ENCODE data around the gene PRKCI.

PRKCI gene

GRCh38 chr3:170256597-170256996 is 34.4 kb downstream of the PRKCI start:
- peak overlapping the region; percentile 85 for H3K27ac ChIP-seq (ENCODE audit: low read length)

GRCh38 chr3:170257145-170257544 is 34.9 kb downstream of the PRKCI start:
- Histone ChIP-seq H3K9ac (ENCODE audit: low read length) (peak overlapping the region; percentile 61), H3K4me1 (ENCODE audit: low read length) (peaks cover 26% of the 10 kb centered on the region), H3K9me2 (replicated peaks; ENCODE audit: insufficient read depth, low read length) (no peaks in the 10 kb centered on the region), H3F3A (ENCODE audit: insufficient read depth, low read length) (peaks cover 35% of the 10 kb centered on the region), H3K9me3 (replicated peaks; ENCODE audit: insufficient read depth, low read length) (no peaks in the 10 kb centered on the region), H3K4me2 (ENCODE audit: low read depth, low read length) (peak overlapping the region; percentile 77; the same call in 1 of the 2 replicates), H3K36me3 (replicated peaks; ENCODE audit: insufficient read depth, low read length) (no peaks in the 10 kb centered on the region), H2AFZ (ENCODE audit: low read length) (no peak overlapping the region), H3K79me2 (ENCODE audit: low read length) (peaks cover 10% of the 10 kb centered on the region; the same call in 1 of the 2 replicates), H3K27me3 (replicated peaks; ENCODE audit: insufficient read depth, low read length) (no peaks in the 10 kb centered on the region), H3K4me3 (ENCODE audit: low read length) (no peak overlapping the region), H3K27ac (ENCODE audit: low read length) (peak overlapping the region; percentile 85), H4K20me1 (ENCODE audit: insufficient read depth, low read length) (no peaks in the 10 kb centered on the region)
- peak; percentile 96 for DNase-seq
- TF ChIP-seq CTCF (IDR thresholded peaks at IDR 0.05; ENCODE audit: low read length) (no peak), EZH2 (optimal IDR thresholded peaks at IDR 0.05; ENCODE audit: low read depth, low read length) (no peak), EZH2phosphoT487 (IDR thresholded peaks at IDR 0.05; ENCODE audit: low read length) (no peak)

More at GRCh38 chr3:170256597-170256996, 34.4 kb downstream of the PRKCI start:
- peaks cover 35% of the 10 kb centered on the region for H3F3A ChIP-seq (ENCODE audit: insufficient read depth, low read length)
- H3K27me3 ChIP-seq (replicated peaks; ENCODE audit: insufficient read depth, low read length): no peaks in the 10 kb centered on the region
- no peaks in the 10 kb centered on the region for H3K9me2 ChIP-seq (replicated peaks; ENCODE audit: insufficient read depth, low read length)
- H3K4me2 ChIP-seq (ENCODE audit: low read depth, low read length): peak overlapping the region; percentile 32; the same call in 1 of the 2 replicates
- no peaks in the 10 kb centered on the region for H3K9me3 ChIP-seq (replicated peaks; ENCODE audit: insufficient read depth, low read length)
- DNase-seq: peak; percentile 12
- peaks cover 26% of the 10 kb centered on the region for H3K4me1 ChIP-seq (ENCODE audit: low read length)
- H3K4me3 ChIP-seq (ENCODE audit: low read length): no peak overlapping the region
- H2AFZ ChIP-seq (ENCODE audit: low read length): no peak overlapping the region
- no peaks in the 10 kb centered on the region for H3K36me3 ChIP-seq (replicated peaks; ENCODE audit: insufficient read depth, low read length)
- peak overlapping the region; percentile 11; the same call in 1 of the 2 replicates for H3K9ac ChIP-seq (ENCODE audit: low read length)
- H4K20me1 ChIP-seq (ENCODE audit: insufficient read depth, low read length): no peaks in the 10 kb centered on the region
- TF ChIP-seq EZH2phosphoT487 (IDR thresholded peaks at IDR 0.05; ENCODE audit: low read length): no peak
- peaks cover 10% of the 10 kb centered on the region; the same call in 1 of the 2 replicates for H3K79me2 ChIP-seq (ENCODE audit: low read length)

- DNase-seq: peak; percentile 31
- no peaks in the 10 kb centered on the region for H3K27me3 ChIP-seq (replicated peaks; ENCODE audit: insufficient read depth, low read length)
- H3K79me2 ChIP-seq (ENCODE audit: low read length): peaks cover 10% of the 10 kb centered on the region; the same call in 1 of the 2 replicates
- peak overlapping the region; percentile 77 for H3K4me2 ChIP-seq (ENCODE audit: low read depth, low read length)
- H3K36me3 ChIP-seq (replicated peaks; ENCODE audit: insufficient read depth, low read length): no peaks in the 10 kb centered on the region
- H3K4me1 ChIP-seq (ENCODE audit: low read length): peaks cover 26% of the 10 kb centered on the region
- H2AFZ ChIP-seq (ENCODE audit: low read length): no peak overlapping the region
- TF ChIP-seq EZH2 (optimal IDR thresholded peaks at IDR 0.05; ENCODE audit: low read depth, low read length) (no peak), CTCF (IDR thresholded peaks at IDR 0.05; ENCODE audit: low read length) (no peak), EZH2phosphoT487 (IDR thresholded peaks at IDR 0.05; ENCODE audit: low read length) (no peak)
- H3K9me3 ChIP-seq (replicated peaks; ENCODE audit: insufficient read depth, low read length): no peaks in the 10 kb centered on the region
- peak overlapping the region; percentile 41 for H3K4me3 ChIP-seq (ENCODE audit: low read length)
- peaks cover 35% of the 10 kb centered on the region for H3F3A ChIP-seq (ENCODE audit: insufficient read depth, low read length)
- H3K9ac ChIP-seq (ENCODE audit: low read length): peak overlapping the region; percentile 61
- no peaks in the 10 kb centered on the region for H3K9me2 ChIP-seq (replicated peaks; ENCODE audit: insufficient read depth, low read length)
- peak overlapping the region; percentile 85 for H3K27ac ChIP-seq (ENCODE audit: low read length)
- no peaks in the 10 kb centered on the region for H4K20me1 ChIP-seq (ENCODE audit: insufficient read depth, low read length)
Observed at GRCh38 chr3:170258105-170258487, 35.9 kb downstream of the PRKCI start.

- H3K36me3 ChIP-seq (replicated peaks; ENCODE audit: insufficient read depth, low read length): no peaks in the 10 kb centered on the region
- no peaks in the 10 kb centered on the region for H3K9me2 ChIP-seq (replicated peaks; ENCODE audit: insufficient read depth, low read length)
- H3K9me3 ChIP-seq (replicated peaks; ENCODE audit: insufficient read depth, low read length): no peaks in the 10 kb centered on the region
- H4K20me1 ChIP-seq (ENCODE audit: insufficient read depth, low read length): no peaks in the 10 kb centered on the region
- peaks cover 26% of the 10 kb centered on the region for H3K4me1 ChIP-seq (ENCODE audit: low read length)
- H3K9ac ChIP-seq (ENCODE audit: low read length): no peak overlapping the region
- H3K4me3 ChIP-seq (ENCODE audit: low read length): no peak overlapping the region
- H2AFZ ChIP-seq (ENCODE audit: low read length): no peak overlapping the region
- H3F3A ChIP-seq (ENCODE audit: insufficient read depth, low read length): peaks cover 35% of the 10 kb centered on the region
- no peaks in the 10 kb centered on the region for H3K27me3 ChIP-seq (replicated peaks; ENCODE audit: insufficient read depth, low read length)
- peaks cover 10% of the 10 kb centered on the region; the same call in 1 of the 2 replicates for H3K79me2 ChIP-seq (ENCODE audit: low read length)
- no peak for DNase-seq
- H3K4me2 ChIP-seq (ENCODE audit: low read depth, low read length): no peak overlapping the region
- no peak for TF ChIP-seq EZH2 (optimal IDR thresholded peaks at IDR 0.05; ENCODE audit: low read depth, low read length)
- no peak for TF ChIP-seq CTCF (IDR thresholded peaks at IDR 0.05; ENCODE audit: low read length)
- no peak for TF ChIP-seq EZH2phosphoT487 (IDR thresholded peaks at IDR 0.05; ENCODE audit: low read length)
- H3K27ac ChIP-seq (ENCODE audit: low read length): no peak overlapping the region
Observed at GRCh38 chr3:170259907-170260306, 37.7 kb downstream of the PRKCI start.
